Heart right ventricle (tissue), 16 donors: ENCODE data around the gene KCNMA1. TPM values are rescaled to one million over a fixed set of nuclear protein-coding genes. Genes with fewer than 3 reads are reported as not detected.

Source experiments
- ATAC-seq, 8 donors: fragments of 200-7000 bp; cut with Tn5 transposase; one replicate each; pipeline ENCODE4 v1.9.1; 2020; ENCODE audit warnings: mild to moderate bottlenecking in 8 of 8, moderate library complexity in 8 of 8, moderate number of reproducible peaks in 1 of 8
- DNase-seq, 2 donors: peaks; one replicate each; pipeline ENCODE4 v3.0.0-alpha.2; 2020
- H3K27ac ChIP-seq, 10 donors: fragments of 200-600 bp; sonication (generic) in 2 of 10; one replicate each; pipeline versions ENCODE4 v1.5.0 to v1.8.0; 2020 to 2022; ENCODE audit warnings: mild to moderate bottlenecking in 3 of 10
- H3K27me3 ChIP-seq, 7 donors: fragments of 200-600 bp; one replicate each; pipeline ENCODE4 v1.8.0; 2021 to 2022; ENCODE audit warnings: mild to moderate bottlenecking in 2 of 7
- H3K36me3 ChIP-seq, 9 donors: fragments of 200-600 bp; sonication (generic) in 1 of 9; one replicate each; pipeline versions ENCODE4 v1.5.0 to v1.8.0; 2020 to 2022; ENCODE audit warnings: mild to moderate bottlenecking in 2 of 9
- H3K4me1 ChIP-seq, 9 donors: fragments of 200-600 bp; sonication (generic) in 1 of 9; one replicate each; pipeline versions ENCODE4 v1.5.0 to v1.8.0; 2020 to 2022; ENCODE audit warnings: mild to moderate bottlenecking in 4 of 9
- H3K4me3 ChIP-seq, 10 donors: fragments of 200-600 bp; sonication (generic) in 2 of 10; one replicate each; pipeline versions ENCODE4 v1.5.0 to v1.8.0; 2020 to 2022; ENCODE audit warnings: mild to moderate bottlenecking in 7 of 10, moderate library complexity in 2 of 10
- H3K9me3 ChIP-seq, 11 donors: fragments of 200-600 bp in 10 of 11; sonication (generic) in 2 of 11; one replicate each; pipeline versions ENCODE4 v1.5.0 to v1.8.0; 2013 to 2022; ENCODE audit warnings: mild to moderate bottlenecking in 2 of 11, control low read depth in 1 of 11, moderate library complexity in 1 of 11
- CTCF ChIP-seq, 9 donors: fragments of 200-600 bp; sonication (generic) in 2 of 9; IDR thresholded peaks; one replicate each; pipeline versions ENCODE4 v1.5.0 to v1.8.0; 2021 to 2022; ENCODE audit warnings: antibody characterized with exemption in 9 of 9, mild to moderate bottlenecking in 5 of 9, moderate library complexity in 1 of 9
- WGBS, 2 donors: extraction: QIAGEN DNeasy Blood & Tissue Kit; methylation state at CpG; one replicate each; pipeline ENCODE4 v1.1.7; 2013; ENCODE audit warnings: inconsistent platforms in 1 of 2; 5-methylcytosine and 5-hydroxymethylcytosine counted together
- intact Hi-C, 10 donors: fragments of 100-400 bp; cut with DNase I; formaldehyde crosslinking; loops; one replicate each; pipeline versions ENCODE4 v1.11.1 to v1.14.2; 2022
- polyA plus RNA-seq, 2 donors: library from polyadenylated mRNA; stranded (reverse); fragments of 200-250 nt; gene quantifications; one replicate each; pipeline ENCODE4 v1.2.3, GENCODE V29; 2013
- total RNA-seq, 10 donors: library from RNA; stranded (reverse); fragmentation: NEBNext Ultra II Directional in 3 of 10; extraction: Animal tissue kit (Norgen Biotek cat#: 25700) in 3 of 10; gene quantifications; one replicate each; pipeline versions ENCODE4 v1.2.1 to v1.2.4, GENCODE V29; 2021 to 2023
- donor health status: Arrhythmogenic right ventricular cardiomyopathy.
- donor health status: ischemic (EF 13 %, LVEDD 7.1; RV severe dilation, severe dysfunction).
- donor health status: healthy with polysubstance abuse.
- donor health status: DM: no; HTN: yes; CAD: no.
- donor health status: DM: no; HTN: no; CAD: no.
- donor health status: ischemic (EF 25% LVEDD 6.9; RV normal size, moderate dysfunction).
- donor health status: ischemic (EF 25% LVEDD 5.7; RV mildly dilated, moderate dysfunction).
- donor health status: healthy.
- donor health status: DM: yes; HTN: yes; CAD: no.
- donor health status: Ischemic cardiomyopathy.
- donor health status: ischemic (EF 35%, LVEDD 5.7; RV mildly dilated, moderate dysfunction).
- donor health status: nonischemic (EF 11% LVEDD 7.7; RV severe dilation, severe dysfunction).
- donor health status: DM: yes; HTN: yes; CAD: no.
- donor health status: PGD.
- donor health status: ischemic (EF 29% LVEDD 5.4; RV normal size, mild dysfunction).
- donor health status: nonischemic (EF 23%, LVEDD 6.1; RV moderate dilation, normal function).

Gene KCNMA1
- total and polyA plus RNA-seq, 12 donors = 0.59 to 5.3 (median 1.6) TPM

DNA sequence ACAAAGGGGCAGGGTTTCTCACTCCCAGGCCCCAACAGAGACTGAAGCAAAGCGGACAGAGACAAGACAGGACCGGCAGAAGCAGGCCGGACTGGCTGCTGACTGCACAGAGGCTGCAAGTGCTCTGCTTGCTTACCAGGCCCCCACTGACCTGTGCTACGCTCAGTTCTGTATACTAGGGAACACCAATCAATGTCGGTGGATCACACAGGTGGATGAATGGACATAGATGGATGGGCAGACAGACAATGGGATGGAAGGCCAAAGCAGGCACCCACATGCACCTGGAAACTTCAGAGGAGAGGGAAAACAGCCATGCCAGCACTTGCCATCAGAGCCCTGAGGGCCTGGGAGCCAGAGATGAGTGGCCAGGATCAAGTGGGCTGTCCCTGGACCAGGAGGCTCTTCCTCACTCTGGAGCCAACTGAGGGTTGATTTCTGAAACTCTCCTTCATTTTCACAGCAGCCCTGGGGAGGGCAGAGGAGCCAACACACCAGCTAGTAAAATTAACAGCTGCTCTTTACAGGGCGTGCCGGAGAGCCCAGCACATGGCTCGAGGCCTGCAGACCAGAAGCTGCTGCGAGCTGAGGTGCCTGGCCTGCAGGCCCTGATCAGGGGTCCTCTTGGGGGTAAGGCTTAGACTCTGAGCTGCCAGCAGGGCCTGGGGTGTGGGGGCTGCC is 243.6 kb downstream of the KCNMA1 start:
- Histone ChIP-seq H3K4me1 (peaks cover 0 to 29% (median 12%) of the 10 kb centered on the region in 9 donors), H3K27me3 (peaks cover 0 to 16% (median 0%) of the 10 kb centered on the region in 7 donors), H3K4me3 (no peak overlapping the region), H3K36me3 (no peaks in the 10 kb centered on the region), H3K27ac (no peak overlapping the region), H3K9me3 (no peaks in the 10 kb centered on the region)
- DNase-seq = no peak
- ATAC-seq = no peak
- 85 to 91% methylated on average over 9 of the region's 9 CpGs for WGBS, 2 donors
- intact Hi-C loops = loop anchor here (2.0 to 10.0 kb wide), 7 partner anchors 219 to 251 kb away; no protein-coding TSS in a partner anchor
- no peak for TF ChIP-seq CTCF (IDR thresholded peaks at IDR 0.05)

DNA sequence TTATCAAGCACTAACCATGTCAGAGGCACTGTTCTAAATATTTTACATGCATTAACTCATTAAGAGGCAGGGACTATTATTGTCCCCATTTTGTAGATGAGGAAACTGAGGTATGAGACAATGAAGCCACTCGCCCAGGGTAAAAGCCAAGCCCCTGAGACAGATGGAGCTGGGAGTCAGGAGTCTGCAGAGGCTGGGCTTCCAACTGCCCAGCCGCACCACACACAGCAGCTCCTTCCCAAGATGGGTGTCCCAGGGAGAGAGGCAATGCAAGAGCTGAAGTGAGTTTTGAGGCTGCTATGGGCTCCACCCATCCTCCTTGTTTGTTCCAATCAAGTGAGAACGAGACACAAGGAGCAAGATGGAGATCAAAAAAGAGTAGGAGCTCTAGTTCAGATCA is 244.2 kb downstream of the KCNMA1 start:
- DNase-seq = no peak
- no peaks in the 10 kb centered on the region for H3K9me3 ChIP-seq
- no peak overlapping the region for H3K27ac ChIP-seq

DNA sequence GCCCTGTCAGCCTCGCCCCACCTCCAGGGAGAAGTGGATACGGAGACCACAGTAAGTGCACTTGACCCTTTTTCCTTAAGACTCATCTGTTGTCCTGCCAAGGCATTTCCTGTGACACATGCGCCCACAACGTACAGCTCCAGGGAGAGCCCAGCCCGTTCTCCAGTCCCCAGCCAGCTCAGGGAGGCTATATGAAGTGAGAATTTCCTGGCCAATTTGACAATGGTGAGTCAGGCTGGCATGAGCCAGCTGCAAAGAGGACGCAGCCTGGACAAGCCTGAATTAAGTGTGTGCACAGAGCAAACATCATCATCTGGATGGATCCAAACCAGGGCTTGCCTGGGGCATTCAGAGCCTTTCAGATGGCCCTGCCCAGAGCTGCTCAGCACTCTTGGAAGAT is 244.8 kb downstream of the KCNMA1 start:
- intact Hi-C loops = loop anchor here (1.0 to 10.0 kb wide), 8 partner anchors 218 to 252 kb away; no protein-coding TSS in a partner anchor
- peaks cover 0 to 20% (median 0%) of the 10 kb centered on the region in 7 donors for H3K27me3 ChIP-seq
- H3K9me3 ChIP-seq = no peaks in the 10 kb centered on the region
- no peaks in the 10 kb centered on the region for H3K36me3 ChIP-seq
- no peak for TF ChIP-seq CTCF (IDR thresholded peaks at IDR 0.05)
- peaks cover 0 to 29% (median 12%) of the 10 kb centered on the region in 9 donors for H3K4me1 ChIP-seq
- ATAC-seq = peak in 1 of 8 donors; percentile 33
- H3K4me3 ChIP-seq = no peak overlapping the region
- no peak for DNase-seq
- WGBS, 2 donors = 54 to 63% methylated on average over 6 of the region's 6 CpGs
- H3K27ac ChIP-seq = no peak overlapping the region

More for the DNA sequence above, 244.2 kb downstream of the KCNMA1 start:
- Histone ChIP-seq H3K36me3 (no peaks in the 10 kb centered on the region), H3K27me3 (peaks cover 0 to 16% (median 0%) of the 10 kb centered on the region in 7 donors), H3K4me3 (no peak overlapping the region), H3K4me1 (peaks cover 0 to 29% (median 12%) of the 10 kb centered on the region in 9 donors)
- no peak for ATAC-seq
- intact Hi-C loops = loop anchor here (2.0 to 10.0 kb wide), 7 partner anchors 219 to 251 kb away; no protein-coding TSS in a partner anchor
- WGBS, 2 donors = 88 to 92% methylated on average over 3 of the region's 3 CpGs
- no peak for TF ChIP-seq CTCF (IDR thresholded peaks at IDR 0.05)

GRCh38 chr10:77392236-77392721 is 245.3 kb downstream of the KCNMA1 start:
- ATAC-seq (peak in 2 of 8 donors; percentile 23 to 28), DNase-seq (no peak)
- intact Hi-C loops = loop anchor here (1.0 to 10.0 kb wide), 8 partner anchors 217 to 253 kb away; no protein-coding TSS in a partner anchor
- Histone ChIP-seq H3K4me1 (peaks cover 0 to 29% (median 12%) of the 10 kb centered on the region in 9 donors), H3K27ac (no peak overlapping the region), H3K9me3 (no peaks in the 10 kb centered on the region), H3K4me3 (no peak overlapping the region), H3K27me3 (peaks cover 0 to 23% (median 3%) of the 10 kb centered on the region in 7 donors), H3K36me3 (no peaks in the 10 kb centered on the region)
- 74 to 83% methylated on average over 2 of the region's 2 CpGs for WGBS, 2 donors
- TF ChIP-seq CTCF (IDR thresholded peaks at IDR 0.05) = no peak
